Measurements from ENCODE around the gene RNF112. TPM values are rescaled to one million over a fixed set of nuclear protein-coding genes. Genes with fewer than 3 reads are reported as not detected.

The RNF112 gene
- total RNA-seq, 1 experiment from 2014 or later, result 4.9 TPM

DNA sequence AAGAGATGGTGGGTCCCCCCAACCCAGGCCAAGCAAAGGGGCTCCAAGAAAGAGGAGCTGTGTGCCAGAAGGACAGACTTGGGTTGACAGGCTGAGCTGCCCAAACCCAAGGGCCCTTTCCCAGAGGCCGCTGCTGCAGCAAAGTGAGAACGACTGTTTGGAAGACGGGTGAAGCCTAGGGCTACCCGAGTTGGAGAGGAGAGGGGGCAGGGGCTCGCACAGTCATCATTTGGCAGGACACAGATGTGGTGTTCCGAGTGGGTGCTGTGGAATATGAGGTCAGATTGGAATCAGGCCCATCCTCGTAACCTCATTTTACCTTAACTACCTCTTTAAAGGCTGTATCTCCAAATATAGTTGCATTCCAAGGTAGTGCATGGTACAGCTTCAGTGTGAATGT lies 18.7 kb upstream of the RNF112 start:
- no peak for ATAC-seq
- Mint-ChIP-seq H3K4me3 (no peak overlapping the region), H3K36me3 (no peaks in the 10 kb centered on the region), H3K27ac (no peak overlapping the region), H3K27me3 (ENCODE audit: low read depth) (no peaks in the 10 kb centered on the region; the same call in 1 of the 2 replicates), H3K9me3 (no peaks in the 10 kb centered on the region), H3K4me1 (peaks cover 31% of the 10 kb centered on the region)
- CTCF ChIA-PET, result interaction anchor here (0.6 to 1.7 kb wide), 3 partner anchors 30 to 115 kb away, joined by 3 to 10 read pairs (median 5); partner anchors contain the start of gene B9D1
- POLR2A ChIA-PET, result interaction anchor here (1.2 kb wide), 1 partner anchor 14 kb away, joined by 3 read pairs; the partner anchor contains the start of gene MAPK7
- no peak for DNase-seq (ENCODE audit: low spot score)
- no peak for TF ChIP-seq SP1 (CRISPR knock-in tag; conservative IDR thresholded peaks at IDR 0.05)
- TF ChIP-seq ZNF423 (CRISPR knock-in tag; IDR thresholded peaks at IDR 0.05), result no peak
- no peak for TF ChIP-seq NR2C2 (CRISPR knock-in tag; IDR thresholded peaks at IDR 0.05)
- no peak for TF ChIP-seq ZNF317 (CRISPR knock-in tag; IDR thresholded peaks at IDR 0.05; ENCODE audit: borderline replicate concordance, low read depth)
- no peak for TF ChIP-seq CBFB (CRISPR knock-in tag; IDR thresholded peaks at IDR 0.05; ENCODE audit: low read depth)
- no peak for TF ChIP-seq SOX15 (CRISPR knock-in tag; IDR thresholded peaks at IDR 0.05)
- TF ChIP-seq, protein P1, sequence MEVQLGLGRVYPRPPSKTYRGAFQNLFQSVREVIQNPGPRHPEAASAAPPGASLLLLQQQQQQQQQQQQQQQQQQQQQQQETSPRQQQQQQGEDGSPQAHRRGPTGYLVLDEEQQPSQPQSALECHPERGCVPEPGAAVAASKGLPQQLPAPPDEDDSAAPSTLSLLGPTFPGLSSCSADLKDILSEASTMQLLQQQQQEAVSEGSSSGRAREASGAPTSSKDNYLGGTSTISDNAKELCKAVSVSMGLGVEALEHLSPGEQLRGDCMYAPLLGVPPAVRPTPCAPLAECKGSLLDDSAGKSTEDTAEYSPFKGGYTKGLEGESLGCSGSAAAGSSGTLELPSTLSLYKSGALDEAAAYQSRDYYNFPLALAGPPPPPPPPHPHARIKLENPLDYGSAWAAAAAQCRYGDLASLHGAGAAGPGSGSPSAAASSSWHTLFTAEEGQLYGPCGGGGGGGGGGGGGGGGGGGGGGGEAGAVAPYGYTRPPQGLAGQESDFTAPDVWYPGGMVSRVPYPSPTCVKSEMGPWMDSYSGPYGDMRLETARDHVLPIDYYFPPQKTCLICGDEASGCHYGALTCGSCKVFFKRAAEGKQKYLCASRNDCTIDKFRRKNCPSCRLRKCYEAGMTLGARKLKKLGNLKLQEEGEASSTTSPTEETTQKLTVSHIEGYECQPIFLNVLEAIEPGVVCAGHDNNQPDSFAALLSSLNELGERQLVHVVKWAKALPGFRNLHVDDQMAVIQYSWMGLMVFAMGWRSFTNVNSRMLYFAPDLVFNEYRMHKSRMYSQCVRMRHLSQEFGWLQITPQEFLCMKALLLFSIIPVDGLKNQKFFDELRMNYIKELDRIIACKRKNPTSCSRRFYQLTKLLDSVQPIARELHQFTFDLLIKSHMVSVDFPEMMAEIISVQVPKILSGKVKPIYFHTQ (CRISPR knock-in tag; IDR thresholded peaks at IDR 0.05), result no peak
- TF ChIP-seq, protein P2, sequence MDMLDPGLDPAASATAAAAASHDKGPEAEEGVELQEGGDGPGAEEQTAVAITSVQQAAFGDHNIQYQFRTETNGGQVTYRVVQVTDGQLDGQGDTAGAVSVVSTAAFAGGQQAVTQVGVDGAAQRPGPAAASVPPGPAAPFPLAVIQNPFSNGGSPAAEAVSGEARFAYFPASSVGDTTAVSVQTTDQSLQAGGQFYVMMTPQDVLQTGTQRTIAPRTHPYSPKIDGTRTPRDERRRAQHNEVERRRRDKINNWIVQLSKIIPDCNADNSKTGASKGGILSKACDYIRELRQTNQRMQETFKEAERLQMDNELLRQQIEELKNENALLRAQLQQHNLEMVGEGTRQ (CRISPR knock-in tag; IDR thresholded peaks at IDR 0.05), result no peak
- no peak for TF ChIP-seq FOXP4 (CRISPR knock-in tag; IDR thresholded peaks at IDR 0.05)
- no peak for TF ChIP-seq TP53 (CRISPR knock-in tag; IDR thresholded peaks at IDR 0.05)
- no peak for TF ChIP-seq GRHL2 (CRISPR knock-in tag; IDR thresholded peaks at IDR 0.05; ENCODE audit: insufficient replicate concordance, severe bottlenecking)
- TF ChIP-seq CDX4 (CRISPR knock-in tag; IDR thresholded peaks at IDR 0.05; ENCODE audit: borderline replicate concordance), result no peak
- TF ChIP-seq OVOL2 (CRISPR knock-in tag; IDR thresholded peaks at IDR 0.05; ENCODE audit: borderline replicate concordance), result no peak
- TF ChIP-seq E2F1 (CRISPR knock-in tag; IDR thresholded peaks at IDR 0.05), result no peak
- no peak for TF ChIP-seq NFYB (CRISPR knock-in tag; conservative IDR thresholded peaks at IDR 0.05; ENCODE audit: low read depth)
- TF ChIP-seq, protein P3, sequence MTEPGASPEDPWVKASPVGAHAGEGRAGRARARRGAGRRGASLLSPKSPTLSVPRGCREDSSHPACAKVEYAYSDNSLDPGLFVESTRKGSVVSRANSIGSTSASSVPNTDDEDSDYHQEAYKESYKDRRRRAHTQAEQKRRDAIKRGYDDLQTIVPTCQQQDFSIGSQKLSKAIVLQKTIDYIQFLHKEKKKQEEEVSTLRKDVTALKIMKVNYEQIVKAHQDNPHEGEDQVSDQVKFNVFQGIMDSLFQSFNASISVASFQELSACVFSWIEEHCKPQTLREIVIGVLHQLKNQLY (CRISPR knock-in tag; IDR thresholded peaks at IDR 0.05), result no peak
- TF ChIP-seq ATF1 (CRISPR knock-in tag; IDR thresholded peaks at IDR 0.05), result no peak
- TF ChIP-seq ZNF671 (CRISPR knock-in tag; IDR thresholded peaks at IDR 0.05), result no peak
- no peak for TF ChIP-seq NR3C1 (CRISPR knock-in tag; conservative IDR thresholded peaks at IDR 0.05; ENCODE audit: low read depth)
- no peak for TF ChIP-seq ZSCAN18 (CRISPR knock-in tag; IDR thresholded peaks at IDR 0.05)
